ENCODE measurements around the gene UBXN7.

Gene UBXN7

DNA sequence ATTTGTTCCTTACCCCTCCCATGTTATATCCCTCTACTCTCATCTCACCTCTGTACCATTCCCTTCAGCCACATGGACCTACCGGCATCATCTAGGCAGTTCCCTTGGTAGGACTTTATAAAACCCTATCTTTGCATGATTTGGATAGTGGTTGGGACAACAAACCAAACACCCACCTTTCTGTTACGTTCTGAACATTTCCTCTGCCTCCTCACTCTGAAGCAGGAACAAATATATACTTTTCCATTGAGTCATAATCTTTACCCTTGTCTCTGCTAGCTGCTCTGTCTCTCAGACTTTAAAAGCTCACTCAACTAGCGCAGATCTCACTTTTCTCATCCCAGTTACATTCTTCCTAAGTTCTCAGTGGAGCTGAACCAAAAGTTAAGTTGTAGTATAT, 17.8 kb downstream of the UBXN7 start:
- no peaks in the 10 kb centered on the region for H3K27me3 ChIP-seq (ENCODE audit: low read depth, low read length)
- no peaks in the 10 kb centered on the region for H3K9me3 ChIP-seq (ENCODE audit: control insufficient read depth in 1 of 2, low read length in 2 of 2)
- H3K4me3 ChIP-seq (ENCODE audit: low read depth in 1 of 2, low read length in 2 of 2) = no peak overlapping the region
- no peaks in the 10 kb centered on the region for H3K36me3 ChIP-seq (ENCODE audit: control insufficient read depth in 1 of 2, insufficient read depth in 2 of 2, low read length in 2 of 2)
- H3K27ac ChIP-seq (ENCODE audit: low read length) = no peak overlapping the region
- peaks cover 0 to 4% of the 10 kb centered on the region in 2 donors for H3K4me1 ChIP-seq (ENCODE audit: control insufficient read depth in 1 of 2, insufficient read depth in 2 of 2, low read length in 2 of 2)

- H3K9me3 ChIP-seq (ENCODE audit: control insufficient read depth in 1 of 2, low read length in 2 of 2) = no peaks in the 10 kb centered on the region
- H3K27ac ChIP-seq (ENCODE audit: low read length) = no peak overlapping the region
- H3K27me3 ChIP-seq (ENCODE audit: low read depth, low read length) = no peaks in the 10 kb centered on the region
- no peak overlapping the region for H3K4me3 ChIP-seq (ENCODE audit: low read depth in 1 of 2, low read length in 2 of 2)
- peaks cover 0 to 4% of the 10 kb centered on the region in 2 donors for H3K4me1 ChIP-seq (ENCODE audit: control insufficient read depth in 1 of 2, insufficient read depth in 2 of 2, low read length in 2 of 2)
- no peaks in the 10 kb centered on the region for H3K36me3 ChIP-seq (ENCODE audit: control insufficient read depth in 1 of 2, insufficient read depth in 2 of 2, low read length in 2 of 2)
Observed at GRCh38 chr3:196412704-196413103, 19.5 kb downstream of the UBXN7 start.

DNA sequence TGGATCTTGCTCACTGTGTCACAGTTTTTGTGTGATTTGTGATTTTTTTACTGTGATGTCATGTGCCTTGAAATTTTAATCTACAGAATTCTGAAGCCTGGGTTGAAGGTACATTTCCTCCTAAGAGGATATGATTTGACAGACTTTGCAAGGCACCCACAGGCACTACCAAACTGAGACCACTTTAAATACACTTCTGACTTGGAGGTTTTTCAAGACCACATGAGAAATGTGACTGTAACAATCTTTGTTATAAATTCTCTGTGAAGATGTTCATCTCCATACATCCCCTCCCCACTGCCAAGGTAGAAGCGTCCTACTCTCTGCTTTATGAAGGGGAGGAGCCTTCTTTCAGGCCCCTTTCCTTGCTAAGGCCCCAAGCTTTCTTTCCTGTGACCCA, 22.8 kb downstream of the UBXN7 start:
- Histone ChIP-seq H3K9me3 (ENCODE audit: control insufficient read depth in 1 of 2, low read length in 2 of 2) (no peaks in the 10 kb centered on the region), H3K27ac (ENCODE audit: low read length) (no peak overlapping the region), H3K4me1 (ENCODE audit: control insufficient read depth in 1 of 2, insufficient read depth in 2 of 2, low read length in 2 of 2) (peaks cover 0 to 9% of the 10 kb centered on the region in 2 donors), H3K36me3 (ENCODE audit: control insufficient read depth in 1 of 2, insufficient read depth in 2 of 2, low read length in 2 of 2) (peaks cover 0 to 16% of the 10 kb centered on the region in 2 donors), H3K4me3 (ENCODE audit: low read depth in 1 of 2, low read length in 2 of 2) (no peak overlapping the region), H3K27me3 (ENCODE audit: low read depth, low read length) (no peaks in the 10 kb centered on the region)

DNA sequence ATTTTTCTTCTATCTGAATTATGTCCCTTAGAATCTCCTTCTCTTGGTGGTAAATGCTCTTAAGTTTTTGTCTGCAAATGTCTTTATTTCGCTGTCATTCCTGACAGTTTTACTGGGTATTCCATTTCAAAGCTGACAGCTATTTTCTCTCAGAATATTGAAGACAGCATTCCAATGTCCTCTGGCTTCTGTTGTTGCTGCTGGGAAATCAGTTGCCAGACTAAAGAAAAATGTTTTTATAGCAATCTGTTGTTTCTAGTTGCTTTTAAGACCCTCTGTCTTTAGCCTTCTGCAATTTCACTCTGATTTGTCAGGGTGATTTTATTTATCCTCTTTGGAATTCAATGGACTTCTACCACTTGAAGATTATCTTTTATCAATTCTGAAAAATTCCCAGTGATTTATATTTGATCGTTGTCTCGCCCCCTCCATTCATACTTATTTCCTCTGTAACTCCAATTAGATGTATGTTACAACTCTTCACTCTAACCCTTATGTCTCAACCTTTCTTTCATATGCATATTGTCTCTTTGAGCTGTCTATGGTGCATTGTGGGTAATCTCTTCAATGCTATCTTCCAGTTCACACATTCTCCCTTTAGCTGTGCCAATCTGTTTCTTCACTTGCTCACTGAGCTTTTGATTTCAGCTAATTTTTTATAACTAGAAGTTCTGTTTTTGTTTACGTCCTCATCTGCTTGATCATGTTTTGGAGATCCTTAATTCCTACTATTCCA, 23.5 kb downstream of the UBXN7 start:
- Histone ChIP-seq H3K27me3 (ENCODE audit: low read depth, low read length) (no peaks in the 10 kb centered on the region), H3K4me1 (ENCODE audit: control insufficient read depth in 1 of 2, insufficient read depth in 2 of 2, low read length in 2 of 2) (peaks cover 0 to 9% of the 10 kb centered on the region in 2 donors), H3K27ac (ENCODE audit: low read length) (no peak overlapping the region), H3K4me3 (ENCODE audit: low read depth in 1 of 2, low read length in 2 of 2) (no peak overlapping the region), H3K9me3 (ENCODE audit: control insufficient read depth in 1 of 2, low read length in 2 of 2) (no peaks in the 10 kb centered on the region), H3K36me3 (ENCODE audit: control insufficient read depth in 1 of 2, insufficient read depth in 2 of 2, low read length in 2 of 2) (peaks cover 0 to 16% of the 10 kb centered on the region in 2 donors)

- no peaks in the 10 kb centered on the region for H3K27me3 ChIP-seq (ENCODE audit: low read depth, low read length)
- H3K4me3 ChIP-seq (ENCODE audit: low read depth in 1 of 2, low read length in 2 of 2) = no peak overlapping the region
- no peak overlapping the region for H3K27ac ChIP-seq (ENCODE audit: low read length)
- peaks cover 0 to 19% of the 10 kb centered on the region in 2 donors for H3K36me3 ChIP-seq (ENCODE audit: control insufficient read depth in 1 of 2, insufficient read depth in 2 of 2, low read length in 2 of 2)
- peaks cover 0 to 9% of the 10 kb centered on the region in 2 donors for H3K4me1 ChIP-seq (ENCODE audit: control insufficient read depth in 1 of 2, insufficient read depth in 2 of 2, low read length in 2 of 2)
- no peaks in the 10 kb centered on the region for H3K9me3 ChIP-seq (ENCODE audit: control insufficient read depth in 1 of 2, low read length in 2 of 2)
Observed at GRCh38 chr3:196406811-196407470, 25.3 kb downstream of the UBXN7 start.

DNA sequence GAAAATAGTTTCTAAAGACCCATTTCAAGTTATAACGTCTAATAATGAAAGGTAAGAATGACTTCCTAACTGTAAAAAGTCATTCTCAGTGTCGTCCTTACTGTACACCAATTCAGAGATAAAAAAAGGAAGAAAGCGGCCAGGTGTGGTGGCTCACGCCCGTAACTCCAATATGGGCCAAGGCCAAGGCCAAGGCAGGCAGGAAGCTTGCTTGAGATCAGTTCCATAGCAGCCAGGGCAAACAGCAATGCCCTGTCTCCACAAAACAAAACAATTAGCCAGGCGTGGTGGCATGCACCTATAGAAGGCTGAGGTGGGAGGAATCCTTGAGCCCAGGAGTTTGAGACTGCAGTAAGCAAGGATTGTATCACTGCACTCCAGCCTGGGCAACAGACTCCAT, 31.9 kb downstream of the UBXN7 start:
- Histone ChIP-seq H3K27me3 (ENCODE audit: low read depth, low read length) (no peaks in the 10 kb centered on the region), H3K36me3 (ENCODE audit: control insufficient read depth in 1 of 2, insufficient read depth in 2 of 2, low read length in 2 of 2) (peaks cover 7 to 42% of the 10 kb centered on the region in 2 donors), H3K4me3 (ENCODE audit: low read depth in 1 of 2, low read length in 2 of 2) (no peak overlapping the region), H3K9me3 (ENCODE audit: control insufficient read depth in 1 of 2, low read length in 2 of 2) (no peaks in the 10 kb centered on the region), H3K27ac (ENCODE audit: low read length) (no peak overlapping the region), H3K4me1 (ENCODE audit: control insufficient read depth in 1 of 2, insufficient read depth in 2 of 2, low read length in 2 of 2) (no peaks in the 10 kb centered on the region)

- Histone ChIP-seq H3K36me3 (ENCODE audit: control insufficient read depth in 1 of 2, insufficient read depth in 2 of 2, low read length in 2 of 2) (peaks cover 7 to 34% of the 10 kb centered on the region in 2 donors), H3K4me3 (ENCODE audit: low read depth in 1 of 2, low read length in 2 of 2) (no peak overlapping the region), H3K27me3 (ENCODE audit: low read depth, low read length) (no peaks in the 10 kb centered on the region), H3K9me3 (ENCODE audit: control insufficient read depth in 1 of 2, low read length in 2 of 2) (no peaks in the 10 kb centered on the region), H3K27ac (ENCODE audit: low read length) (no peak overlapping the region), H3K4me1 (ENCODE audit: control insufficient read depth in 1 of 2, insufficient read depth in 2 of 2, low read length in 2 of 2) (no peaks in the 10 kb centered on the region)
Observed at GRCh38 chr3:196399485-196399945, 32.7 kb downstream of the UBXN7 start.

GRCh38 chr3:196398782-196399181, 33.4 kb downstream of the UBXN7 start:
- H3K4me3 ChIP-seq (ENCODE audit: low read depth in 1 of 2, low read length in 2 of 2) = no peak overlapping the region
- H3K27ac ChIP-seq (ENCODE audit: low read length) = no peak overlapping the region
- no peaks in the 10 kb centered on the region for H3K4me1 ChIP-seq (ENCODE audit: control insufficient read depth in 1 of 2, insufficient read depth in 2 of 2, low read length in 2 of 2)
- no peaks in the 10 kb centered on the region for H3K27me3 ChIP-seq (ENCODE audit: low read depth, low read length)
- no peaks in the 10 kb centered on the region for H3K9me3 ChIP-seq (ENCODE audit: control insufficient read depth in 1 of 2, low read length in 2 of 2)
- peaks cover 7 to 34% of the 10 kb centered on the region in 2 donors for H3K36me3 ChIP-seq (ENCODE audit: control insufficient read depth in 1 of 2, insufficient read depth in 2 of 2, low read length in 2 of 2)

DNA sequence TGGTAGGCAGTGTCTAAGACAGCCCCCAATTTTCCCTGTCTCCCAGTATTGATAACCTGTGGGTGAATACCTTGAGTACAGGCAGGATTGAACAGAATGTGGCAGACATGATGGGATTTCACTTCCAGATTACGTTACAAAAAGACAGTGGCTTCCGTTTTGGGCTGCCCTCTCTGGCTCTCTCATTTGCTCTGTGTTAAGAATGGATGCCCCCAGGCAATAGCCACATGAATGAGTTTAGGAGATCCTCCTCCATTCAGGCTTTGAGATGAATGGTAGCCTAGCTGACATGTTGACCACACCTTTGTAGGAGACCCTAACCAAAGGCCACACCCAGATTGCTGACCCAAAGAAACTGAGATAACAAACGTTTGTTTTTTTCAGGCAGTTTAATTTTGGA, 34.3 kb downstream of the UBXN7 start:
- H3K27me3 ChIP-seq (ENCODE audit: low read depth, low read length) = no peaks in the 10 kb centered on the region
- H3K4me3 ChIP-seq (ENCODE audit: low read depth in 1 of 2, low read length in 2 of 2) = no peak overlapping the region
- peaks cover 7 to 34% of the 10 kb centered on the region in 2 donors for H3K36me3 ChIP-seq (ENCODE audit: control insufficient read depth in 1 of 2, insufficient read depth in 2 of 2, low read length in 2 of 2)

DNA sequence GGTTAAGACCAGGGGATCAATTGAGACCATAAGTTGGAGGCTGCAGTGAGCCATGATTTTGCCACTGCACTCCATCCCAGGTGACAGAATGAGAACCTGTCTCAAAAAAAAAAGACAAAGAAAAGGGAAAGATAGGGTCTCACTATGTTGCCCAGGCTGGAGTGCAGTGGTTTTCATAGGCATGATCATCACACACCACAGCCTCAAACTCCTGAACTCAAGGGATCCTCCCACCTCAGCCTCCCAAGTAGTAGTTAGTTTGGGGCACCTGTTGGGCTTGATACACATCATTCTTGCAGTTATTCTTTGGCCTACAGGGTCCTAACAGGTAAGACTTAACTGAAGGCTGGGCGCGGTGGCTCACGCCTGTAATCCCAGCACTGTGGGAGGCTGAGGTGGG, 42.1 kb downstream of the UBXN7 start:
- Histone ChIP-seq H3K27me3 (ENCODE audit: low read depth, low read length) (no peaks in the 10 kb centered on the region), H3K4me1 (ENCODE audit: control insufficient read depth in 1 of 2, insufficient read depth in 2 of 2, low read length in 2 of 2) (no peaks in the 10 kb centered on the region), H3K9me3 (ENCODE audit: control insufficient read depth in 1 of 2, low read length in 2 of 2) (no peaks in the 10 kb centered on the region), H3K4me3 (ENCODE audit: low read depth in 1 of 2, low read length in 2 of 2) (no peak overlapping the region), H3K27ac (ENCODE audit: low read length) (no peak overlapping the region), H3K36me3 (ENCODE audit: control insufficient read depth in 1 of 2, insufficient read depth in 2 of 2, low read length in 2 of 2) (peaks cover 16 to 27% of the 10 kb centered on the region in 2 donors)

More for the DNA sequence above, 34.3 kb downstream of the UBXN7 start:
- Histone ChIP-seq H3K27ac (ENCODE audit: low read length) (no peak overlapping the region), H3K4me1 (ENCODE audit: control insufficient read depth in 1 of 2, insufficient read depth in 2 of 2, low read length in 2 of 2) (no peaks in the 10 kb centered on the region), H3K9me3 (ENCODE audit: control insufficient read depth in 1 of 2, low read length in 2 of 2) (no peaks in the 10 kb centered on the region)

- Histone ChIP-seq H3K4me1 (ENCODE audit: control insufficient read depth in 1 of 2, insufficient read depth in 2 of 2, low read length in 2 of 2) (no peaks in the 10 kb centered on the region), H3K36me3 (ENCODE audit: control insufficient read depth in 1 of 2, insufficient read depth in 2 of 2, low read length in 2 of 2) (peaks cover 16 to 27% of the 10 kb centered on the region in 2 donors), H3K27ac (ENCODE audit: low read length) (no peak overlapping the region), H3K4me3 (ENCODE audit: low read depth in 1 of 2, low read length in 2 of 2) (no peak overlapping the region), H3K27me3 (ENCODE audit: low read depth, low read length) (no peaks in the 10 kb centered on the region), H3K9me3 (ENCODE audit: control insufficient read depth in 1 of 2, low read length in 2 of 2) (no peaks in the 10 kb centered on the region)
Observed at GRCh38 chr3:196388956-196389355, 43.3 kb downstream of the UBXN7 start.
